Left lung (tissue), 10 donors: Measurements from ENCODE around the gene UPF1. TPM values are rescaled to one million over a fixed set of nuclear protein-coding genes. Genes with fewer than 3 reads are reported as not detected.
A peak's percentile ranks its signal among the peaks of the same experiment; 100 is the strongest.
"Not testable (repeated sequence)": the region's sequence is repeated elsewhere in the genome, so short reads cannot be mapped to it uniquely, and the experiment has no call there.

Experiments
- ATAC-seq: fragments of 200-7000 bp; cut with Tn5 transposase; one replicate; pipeline ENCODE4 v1.9.1; 2020; ENCODE audit warnings: moderate library complexity
- DNase-seq, 4 donors: peaks; one replicate each; pipeline ENCODE4 v3.0.0-alpha.2; 2013 to 2020
- H3K27ac ChIP-seq, 2 donors: fragments of 200-600 bp; sonication (generic) in 1 of 2; one replicate each; pipeline versions ENCODE4 v1.5.0 to v1.8.0; 2020 to 2021
- H3K27me3 ChIP-seq, 2 donors: fragments of 200-600 bp; sonication (generic) in 1 of 2; one replicate each; pipeline versions ENCODE4 v1.5.0 to v1.8.0; 2020 to 2021
- H3K36me3 ChIP-seq, 2 donors: fragments of 200-600 bp; sonication (generic) in 1 of 2; one replicate each; pipeline versions ENCODE4 v1.5.0 to v1.8.0; 2020 to 2021
- H3K4me1 ChIP-seq, 2 donors: fragments of 200-600 bp; one replicate each; pipeline ENCODE4 v1.8.0; 2021
- H3K4me3 ChIP-seq, 2 donors: fragments of 200-600 bp; sonication (generic) in 1 of 2; one replicate each; pipeline versions ENCODE4 v1.5.0 to v1.8.0; 2020 to 2021; ENCODE audit warnings: mild to moderate bottlenecking in 1 of 2
- H3K9me3 ChIP-seq, 2 donors: fragments of 200-600 bp; sonication (generic) in 1 of 2; one replicate each; pipeline versions ENCODE4 v1.5.0 to v1.8.0; 2020 to 2021
- CTCF ChIP-seq, 2 donors: fragments of 200-600 bp; sonication (generic) in 1 of 2; IDR thresholded peaks; one replicate each; pipeline versions ENCODE4 v1.5.0 to v1.8.0; 2021; ENCODE audit warnings: antibody characterized with exemption in 2 of 2
- intact Hi-C, 2 donors: fragments of 100-400 bp; cut with DNase I; formaldehyde crosslinking; loops; one replicate each; pipeline versions ENCODE4 v1.11.2 to v1.14.2; 2022
- polyA plus RNA-seq, 6 donors: library from polyadenylated mRNA; unstranded; fragments of 120-200 nt; gene quantifications; one replicate each; pipeline ENCODE4 v1.2.1, GENCODE V29; 2013; ENCODE audit not compliant: insufficient read length in 6 of 6
- total RNA-seq, 2 donors: library from RNA; stranded (reverse); fragmentation: NEBNext Ultra II Directional; extraction: Animal tissue kit (Norgen Biotek cat#: 25700); gene quantifications; one replicate each; pipeline ENCODE4 v1.2.1, GENCODE V29; 2021
- donor health status: DM: no; HTN: yes; CAD: no.
- donor health status: DM: no; HTN: no; CAD: no.

UPF1 gene
- total and polyA plus RNA-seq, 8 donors: 49.1 to 80.9 (median 55.3) TPM

- ATAC-seq (no peak), DNase-seq (peak in 1 of 4 donors; percentile 28)
- H3K4me1 ChIP-seq: peaks cover 2 to 3% of the 10 kb centered on the region in 2 donors
- H3K27me3 ChIP-seq: no peaks in the 10 kb centered on the region
- TF ChIP-seq CTCF (IDR thresholded peaks at IDR 0.05): no peak
- no peaks in the 10 kb centered on the region for H3K9me3 ChIP-seq
- H3K4me3 ChIP-seq: no peak overlapping the region
- no peak overlapping the region for H3K27ac ChIP-seq
- no peaks in the 10 kb centered on the region for H3K36me3 ChIP-seq
- intact Hi-C loops: no loop called here
Measured at GRCh38 chr19:18814063-18814462, 17.7 kb upstream of the UPF1 start.

GRCh38 chr19:18815673-18816072 is 16.1 kb upstream of the UPF1 start:
- no peak for TF ChIP-seq CTCF (IDR thresholded peaks at IDR 0.05)
- ATAC-seq: no peak

GRCh38 chr19:18816645-18817044 is 15.1 kb upstream of the UPF1 start:
- H3K27me3 ChIP-seq, H3K27ac ChIP-seq, H3K36me3 ChIP-seq, H3K4me3 ChIP-seq, DNase-seq, ATAC-seq, intact Hi-C loops, H3K4me1 ChIP-seq, H3K9me3 ChIP-seq: not testable (repeated sequence)

More at GRCh38 chr19:18815673-18816072, 16.1 kb upstream of the UPF1 start:
- DNase-seq: no peak
- Histone ChIP-seq H3K36me3 (no peaks in the 10 kb centered on the region), H3K27ac (no peak overlapping the region), H3K4me1 (no peaks in the 10 kb centered on the region), H3K9me3 (no peaks in the 10 kb centered on the region), H3K27me3 (peaks cover 0 to 5% of the 10 kb centered on the region in 2 donors), H3K4me3 (no peak overlapping the region)
- intact Hi-C loops: no loop called here

- Histone ChIP-seq H3K4me1 (no peaks in the 10 kb centered on the region), H3K27ac (no peak overlapping the region), H3K36me3 (no peaks in the 10 kb centered on the region), H3K9me3 (no peaks in the 10 kb centered on the region), H3K27me3 (peaks cover 0 to 5% of the 10 kb centered on the region in 2 donors), H3K4me3 (no peak overlapping the region)
- no peak for TF ChIP-seq CTCF (IDR thresholded peaks at IDR 0.05)
- no peak for ATAC-seq
- intact Hi-C loops: no loop called here
- DNase-seq: no peak
Measured at GRCh38 chr19:18817574-18817973, 14.2 kb upstream of the UPF1 start.

- Histone ChIP-seq H3K27ac (no peak overlapping the region), H3K36me3 (no peaks in the 10 kb centered on the region), H3K27me3 (peaks cover 0 to 6% of the 10 kb centered on the region in 2 donors), H3K4me3 (no peak overlapping the region), H3K9me3 (peaks cover 0 to 8% of the 10 kb centered on the region in 2 donors), H3K4me1 (peaks cover 4 to 16% of the 10 kb centered on the region in 2 donors)
- DNase-seq (no peak), ATAC-seq (no peak)
- intact Hi-C loops: no loop called here
- no peak for TF ChIP-seq CTCF (IDR thresholded peaks at IDR 0.05)
Measured at GRCh38 chr19:18828786-18829185, 3.0 kb upstream of the UPF1 start.

GRCh38 chr19:18830488-18830887 is 1.3 kb upstream of the UPF1 start:
- TF ChIP-seq CTCF (IDR thresholded peaks at IDR 0.05): no peak
- H3K27ac ChIP-seq: no peak overlapping the region
- H3K36me3 ChIP-seq: peaks cover 0 to 5% of the 10 kb centered on the region in 2 donors
- H3K9me3 ChIP-seq: peaks cover 0 to 8% of the 10 kb centered on the region in 2 donors
- H3K4me1 ChIP-seq: peaks cover 16 to 33% of the 10 kb centered on the region in 2 donors
- no peak overlapping the region for H3K4me3 ChIP-seq
- no peak for DNase-seq
- peaks cover 0 to 6% of the 10 kb centered on the region in 2 donors for H3K27me3 ChIP-seq
- intact Hi-C loops: no loop called here
- no peak for ATAC-seq
